ENCODE results near the gene NAA38. TPM values are rescaled to one million over a fixed set of nuclear protein-coding genes. Genes with fewer than 3 reads are reported as not detected.

The NAA38 gene
- total RNA-seq, 1 experiment from 2014 or later, result 50.2 TPM

GRCh38 chr17:7885367-7886226 lies 28.2 kb upstream of the NAA38 start:
- Histone ChIP-seq H3K79me1 (ENCODE audit: insufficient read depth, low read depth, low read length, poor library complexity, severe bottlenecking) (no peaks in the 10 kb centered on the region), H3K27me3 (ENCODE audit: insufficient read depth, low read length) (no peaks in the 10 kb centered on the region; the same call in 1 of the 2 replicates), H3K4me1 (ENCODE audit: insufficient read depth, low read length) (no peaks in the 10 kb centered on the region), H3K14ac (ENCODE audit: insufficient read depth, low read length) (peak overlapping the region; percentile 65; the same call in 1 of the 2 replicates), H3K23me2 (ENCODE audit: insufficient read length, low read depth, low read length, poor library complexity, severe bottlenecking) (peaks cover 28% of the 10 kb centered on the region), H3K23ac (ENCODE audit: insufficient read length, low read depth, low read length) (no peak overlapping the region), H2BK15ac (ENCODE audit: low read depth, low read length) (no peak overlapping the region), H3K18ac (ENCODE audit: insufficient read length, low read depth, low read length) (peak overlapping the region; percentile 15), H3K4ac (ENCODE audit: low read depth, low read length) (no peak overlapping the region), H3K9me3 (ENCODE audit: control insufficient read depth, low read depth, low read length) (no peaks in the 10 kb centered on the region), H2BK20ac (ENCODE audit: low read depth, low read length, poor library complexity, severe bottlenecking) (no peak overlapping the region), H2AK5ac (ENCODE audit: insufficient read length, low read length) (no peak overlapping the region), H2AFZ (ENCODE audit: low read length) (no peak overlapping the region), H2BK12ac (ENCODE audit: insufficient read length, low read depth, low read length) (no peak overlapping the region), H3K79me2 (ENCODE audit: insufficient read depth, low read length) (no peaks in the 10 kb centered on the region), H3K9ac (ENCODE audit: extremely low read depth, insufficient read length, low read length) (no peak overlapping the region), H3K27ac (ENCODE audit: insufficient read length, low read depth, low read length) (no peak overlapping the region), H4K91ac (ENCODE audit: insufficient read length, low read depth, low read length) (no peak overlapping the region), H4K8ac (replicated peaks; ENCODE audit: insufficient read length, low read depth, low read length) (no peak overlapping the region), H3K4me2 (ENCODE audit: insufficient read depth, insufficient read length, low read length) (peak overlapping the region; percentile 82), H4K5ac (ENCODE audit: insufficient read length, low read depth, low read length) (no peak overlapping the region), H3T11ph (ENCODE audit: low read length) (no peak overlapping the region), H4K20me1 (ENCODE audit: control insufficient read depth, insufficient read depth, insufficient read length) (no peaks in the 10 kb centered on the region), H3K56ac (ENCODE audit: insufficient read length, low read depth, low read length) (no peak overlapping the region), H2BK120ac (ENCODE audit: low read depth, low read length, poor library complexity, severe bottlenecking) (no peak overlapping the region), H2BK5ac (ENCODE audit: insufficient read length, low read length) (no peak overlapping the region)
- TF ChIP-seq, protein P1, sequence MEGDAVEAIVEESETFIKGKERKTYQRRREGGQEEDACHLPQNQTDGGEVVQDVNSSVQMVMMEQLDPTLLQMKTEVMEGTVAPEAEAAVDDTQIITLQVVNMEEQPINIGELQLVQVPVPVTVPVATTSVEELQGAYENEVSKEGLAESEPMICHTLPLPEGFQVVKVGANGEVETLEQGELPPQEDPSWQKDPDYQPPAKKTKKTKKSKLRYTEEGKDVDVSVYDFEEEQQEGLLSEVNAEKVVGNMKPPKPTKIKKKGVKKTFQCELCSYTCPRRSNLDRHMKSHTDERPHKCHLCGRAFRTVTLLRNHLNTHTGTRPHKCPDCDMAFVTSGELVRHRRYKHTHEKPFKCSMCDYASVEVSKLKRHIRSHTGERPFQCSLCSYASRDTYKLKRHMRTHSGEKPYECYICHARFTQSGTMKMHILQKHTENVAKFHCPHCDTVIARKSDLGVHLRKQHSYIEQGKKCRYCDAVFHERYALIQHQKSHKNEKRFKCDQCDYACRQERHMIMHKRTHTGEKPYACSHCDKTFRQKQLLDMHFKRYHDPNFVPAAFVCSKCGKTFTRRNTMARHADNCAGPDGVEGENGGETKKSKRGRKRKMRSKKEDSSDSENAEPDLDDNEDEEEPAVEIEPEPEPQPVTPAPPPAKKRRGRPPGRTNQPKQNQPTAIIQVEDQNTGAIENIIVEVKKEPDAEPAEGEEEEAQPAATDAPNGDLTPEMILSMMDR (conservative IDR thresholded peaks at IDR 0.05), result no peak
- H3K9me3 Mint-ChIP-seq, result no peaks in the 10 kb centered on the region
- no CpG with 5 or more reads among the region's 64 CpGs for WGBS (ENCODE audit: extremely low coverage, insufficient read length, low lambda C conversion rate)
- H3K36me3 Mint-ChIP-seq (ENCODE audit: insufficient read depth in 1 of 3, low read depth in 3 of 3), result peaks cover 0 to 3% (median 0%) of the 10 kb centered on the region in 3 experiments; a peak in 2 of 7 replicates
- peak; percentile 58 for DNase-seq
- no peaks in the 10 kb centered on the region; the same call in none of the 2 replicates for H3K27me3 Mint-ChIP-seq (ENCODE audit: low read depth)
- peaks cover 3 to 4% of the 10 kb centered on the region in 2 experiments for H3K4me1 Mint-ChIP-seq
- H3K4me3 Mint-ChIP-seq, result peak overlapping the region in 1 of 2 experiments; percentile 69; a peak in 2 of 5 replicates
- H3K27ac Mint-ChIP-seq, result no peak overlapping the region

Measured in H9 (cell line).